LNCAP (cell line): ENCODE measurements around the gene ZNF493.

Source experiments
- CTCF ChIP-seq: fragments of 450-650 bp; IDR thresholded peaks from 2 replicates; pipeline ENCODE4 v1.5.1; 2017; ENCODE audit warnings: mild to moderate bottlenecking

ZNF493 gene

GRCh38 chr19:21434967-21435544 is 38.1 kb downstream of the ZNF493 start:
- TF ChIP-seq CTCF = peak; percentile 57

- TF ChIP-seq CTCF = no peak
These were observed 42.3 kb downstream of the ZNF493 start for GRCh38 chr19:21439201-21439751.

- no peak for TF ChIP-seq CTCF
These were observed 43.4 kb downstream of the ZNF493 start for GRCh38 chr19:21440321-21440720.

GRCh38 chr19:21451187-21451586 is 54.3 kb downstream of the ZNF493 start:
- TF ChIP-seq CTCF = no peak

- TF ChIP-seq CTCF = no peak
These were observed 58.0 kb downstream of the ZNF493 start for GRCh38 chr19:21454901-21455300.

- no peak for TF ChIP-seq CTCF
These were observed 63.8 kb downstream of the ZNF493 start for GRCh38 chr19:21460686-21461085.

- TF ChIP-seq CTCF = no peak
These were observed 65.6 kb downstream of the ZNF493 start for GRCh38 chr19:21462540-21462939.
